ENCODE data around the gene DUSP10.

Gene DUSP10

DNA sequence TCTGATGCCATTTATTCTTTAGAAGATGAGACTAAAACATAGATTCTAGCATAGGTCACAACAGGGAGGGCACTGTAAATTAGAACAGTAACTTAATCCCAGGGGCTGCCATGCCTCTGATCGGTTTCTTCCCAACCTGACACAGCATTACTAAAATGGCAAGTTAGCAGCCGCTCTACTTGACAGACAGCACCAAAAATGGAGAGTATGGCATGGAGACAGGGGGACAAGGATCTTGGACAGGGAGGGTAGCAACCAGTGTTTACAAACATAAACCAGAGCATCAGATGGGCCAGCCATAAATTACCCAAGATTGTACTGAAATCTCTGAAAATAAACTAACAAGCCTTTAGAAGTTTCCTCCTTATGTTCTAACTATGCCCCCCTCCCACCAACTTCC lies 5.9 kb downstream of the DUSP10 start:
- no peak for TF ChIP-seq ZNF274 (IDR thresholded peaks at IDR 0.05; ENCODE audit: low read depth, low read length)
- H3K4me3 ChIP-seq (ENCODE audit: low read length): peak overlapping the region; percentile 54

DNA sequence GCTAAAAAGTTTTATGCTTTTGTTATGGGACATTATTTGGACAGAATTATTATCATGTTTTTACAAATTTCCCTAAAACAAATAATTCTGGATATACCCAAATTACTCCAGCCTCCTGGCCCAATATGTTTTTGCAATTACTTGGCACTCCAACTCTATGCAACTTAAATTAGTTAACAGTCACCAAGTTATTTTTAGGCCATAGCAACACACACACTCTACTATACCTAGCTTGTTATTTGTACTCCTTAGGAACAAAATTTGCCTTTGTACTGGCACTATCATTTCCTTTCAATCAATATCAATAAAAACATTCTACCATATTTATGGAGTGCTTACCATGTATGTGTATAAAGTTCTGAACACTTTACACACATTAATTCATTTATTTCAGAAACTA lies 7.7 kb downstream of the DUSP10 start:
- TF ChIP-seq ZNF274 (IDR thresholded peaks at IDR 0.05; ENCODE audit: low read depth, low read length): no peak
- H3K4me3 ChIP-seq (ENCODE audit: low read length): no peak overlapping the region; the same call in 1 of the 2 replicates

DNA sequence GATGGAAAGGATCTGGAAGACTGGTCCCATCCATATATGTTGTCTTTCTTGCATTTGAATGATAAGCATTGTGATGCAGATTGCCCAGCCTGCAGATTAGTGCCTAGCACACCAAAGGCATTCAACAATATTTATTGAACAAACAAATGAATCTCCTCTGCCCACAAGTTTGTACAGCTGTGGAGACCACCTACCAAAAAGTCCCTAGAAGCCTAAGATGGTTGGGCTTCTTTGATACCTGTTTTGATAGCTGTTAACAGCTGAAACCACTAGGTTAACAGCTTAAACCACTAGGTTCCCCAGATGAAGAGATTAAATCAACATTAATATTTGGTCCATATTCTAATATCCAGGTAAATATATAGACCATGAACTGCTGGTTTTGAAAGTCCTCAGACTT lies 9.8 kb downstream of the DUSP10 start:
- no peak for TF ChIP-seq ZNF274 (IDR thresholded peaks at IDR 0.05; ENCODE audit: low read depth, low read length)
- H3K4me3 ChIP-seq (ENCODE audit: low read length): no peak overlapping the region

DNA sequence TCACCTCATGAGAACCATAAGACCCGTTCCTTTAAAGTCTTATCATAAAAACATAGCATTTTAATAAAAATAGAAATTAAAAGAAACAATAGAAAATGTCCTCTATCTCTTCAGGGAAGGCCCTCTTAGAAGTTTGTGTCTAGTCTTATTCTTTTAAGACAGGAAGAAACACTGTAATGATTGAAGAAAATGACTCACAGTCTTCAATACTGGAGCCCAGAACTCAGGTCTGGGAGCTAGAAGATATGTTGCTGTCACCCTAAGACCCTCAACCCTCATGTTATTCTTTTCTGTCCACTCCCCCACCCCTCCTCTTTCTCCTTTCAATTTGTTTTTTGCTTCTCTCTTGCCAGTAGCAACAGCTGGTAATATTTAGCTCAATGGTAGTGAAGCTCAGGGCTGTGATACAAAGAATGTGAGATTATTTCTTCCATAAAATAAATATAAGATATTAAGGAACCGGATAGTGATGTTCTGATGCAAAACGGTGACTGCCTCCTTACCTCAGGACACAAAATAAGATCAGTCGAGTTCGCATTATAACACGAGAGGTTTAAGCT lies 12.0 kb downstream of the DUSP10 start:
- no peak overlapping the region for H3K4me3 ChIP-seq (ENCODE audit: low read length)
- no peak for TF ChIP-seq ZNF274 (IDR thresholded peaks at IDR 0.05; ENCODE audit: low read depth, low read length)

DNA sequence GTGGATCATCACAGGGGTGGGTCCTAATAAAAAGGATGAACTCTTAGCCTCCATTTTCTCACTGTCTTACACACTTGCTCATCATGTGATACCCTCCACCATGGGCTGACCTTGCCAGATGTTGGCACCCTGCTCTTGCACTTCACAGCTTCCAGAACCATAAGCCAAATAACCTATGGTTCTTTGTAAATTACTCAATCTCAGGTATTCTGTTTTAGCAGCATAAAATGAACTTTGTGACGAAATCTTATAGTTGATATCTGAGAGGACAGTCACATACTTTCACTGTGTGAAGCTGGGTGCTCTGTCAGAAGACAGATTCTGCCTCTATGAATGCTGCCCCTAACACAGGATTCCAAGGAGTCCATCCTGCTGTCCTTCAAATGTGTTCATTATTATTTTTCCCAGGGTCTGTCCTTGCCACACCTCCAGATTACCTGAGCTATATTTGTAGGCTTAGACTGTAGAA lies 13.8 kb downstream of the DUSP10 start:
- TF ChIP-seq ZNF274 (IDR thresholded peaks at IDR 0.05; ENCODE audit: low read depth, low read length): no peak
- H3K4me3 ChIP-seq (ENCODE audit: low read length): peak overlapping the region; percentile 42; the same call in 1 of the 2 replicates

DNA sequence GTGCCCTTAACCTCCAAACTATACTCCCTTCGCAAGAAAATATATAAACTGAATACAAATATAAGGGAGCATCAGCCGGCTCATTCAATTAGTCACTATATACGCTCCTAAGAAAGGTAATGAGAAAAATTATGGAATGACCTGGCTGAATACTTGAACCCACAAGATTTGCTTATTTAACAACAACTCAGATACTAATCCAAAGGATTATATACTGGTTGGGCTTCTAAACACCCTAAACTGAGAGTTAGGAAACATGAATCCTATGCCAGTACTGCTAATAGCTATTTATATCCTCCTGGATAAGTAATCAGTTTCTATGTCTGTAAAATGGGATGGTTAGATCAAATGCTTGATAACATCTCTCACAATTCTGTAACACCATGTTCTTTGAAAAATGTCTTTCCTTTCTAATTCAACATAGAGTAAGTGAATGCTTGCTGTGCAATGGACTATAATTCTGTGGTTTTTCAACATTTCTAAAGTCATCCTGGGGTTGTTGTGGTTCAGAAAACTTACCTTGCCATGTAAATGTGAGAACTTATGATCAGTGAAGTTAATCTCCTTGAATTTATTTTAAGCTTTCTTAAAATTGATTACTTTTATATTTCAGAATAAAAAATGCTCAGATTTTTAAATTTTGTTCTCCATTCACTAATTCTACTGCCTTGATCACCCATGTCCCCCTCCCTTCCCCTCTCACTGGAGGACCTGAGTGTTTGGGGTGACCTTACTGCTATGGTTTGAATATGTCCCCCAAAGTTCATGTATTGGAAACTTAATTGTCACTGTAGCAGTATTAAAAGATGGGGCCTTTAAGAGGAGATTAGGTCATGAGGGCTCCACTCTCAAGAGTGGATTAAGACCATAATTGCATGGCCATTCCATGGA lies 14.5 kb downstream of the DUSP10 start:
- H3K4me3 ChIP-seq (ENCODE audit: low read length): peak overlapping the region; percentile 42
- TF ChIP-seq ZNF274 (IDR thresholded peaks at IDR 0.05; ENCODE audit: low read depth, low read length): no peak

DNA sequence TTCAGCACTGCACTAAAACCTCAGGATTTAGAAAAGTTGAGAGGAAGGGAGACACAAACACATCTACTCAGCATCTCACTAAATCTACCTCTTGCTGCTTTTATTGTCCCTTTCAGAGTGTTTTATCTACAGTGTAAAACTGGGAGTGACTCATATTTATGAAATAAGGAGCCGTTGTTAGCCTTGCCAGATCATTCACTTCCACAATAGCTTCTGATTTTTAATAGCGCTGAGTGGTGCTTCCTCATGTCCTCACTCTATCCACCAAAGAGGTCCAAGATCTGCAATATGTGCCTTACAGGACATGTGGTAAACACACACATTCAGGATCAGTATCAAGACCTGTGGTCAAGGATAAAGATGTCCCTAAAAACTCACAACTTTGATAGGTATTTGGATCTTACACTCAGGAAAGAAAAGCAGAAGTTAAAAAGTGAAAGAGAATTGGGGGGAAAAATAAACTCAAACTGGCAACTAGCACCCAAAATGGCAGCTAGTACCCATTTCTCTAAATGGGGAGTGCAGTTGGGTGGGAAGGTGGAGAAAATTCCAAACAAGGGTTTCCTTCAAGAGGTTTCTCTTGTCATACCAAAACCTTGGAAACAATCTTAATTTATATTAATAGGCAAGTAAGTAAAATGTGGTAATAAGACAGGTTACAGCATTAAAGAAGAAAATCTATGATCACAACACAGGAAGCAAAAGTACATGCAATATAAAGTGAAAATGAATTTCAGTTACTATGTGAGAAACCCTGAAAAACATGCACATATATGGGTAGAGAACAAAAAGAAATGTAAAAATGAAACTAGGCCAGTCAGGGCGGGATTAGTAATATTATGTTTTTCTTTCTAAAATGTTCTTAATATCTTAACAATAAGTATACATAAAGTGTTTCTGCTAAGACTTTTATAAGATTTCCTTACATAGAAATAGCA lies 15.9 kb downstream of the DUSP10 start:
- peak overlapping the region; percentile 17 for H3K4me3 ChIP-seq (ENCODE audit: low read length)
- TF ChIP-seq ZNF274 (IDR thresholded peaks at IDR 0.05; ENCODE audit: low read depth, low read length): no peak

DNA sequence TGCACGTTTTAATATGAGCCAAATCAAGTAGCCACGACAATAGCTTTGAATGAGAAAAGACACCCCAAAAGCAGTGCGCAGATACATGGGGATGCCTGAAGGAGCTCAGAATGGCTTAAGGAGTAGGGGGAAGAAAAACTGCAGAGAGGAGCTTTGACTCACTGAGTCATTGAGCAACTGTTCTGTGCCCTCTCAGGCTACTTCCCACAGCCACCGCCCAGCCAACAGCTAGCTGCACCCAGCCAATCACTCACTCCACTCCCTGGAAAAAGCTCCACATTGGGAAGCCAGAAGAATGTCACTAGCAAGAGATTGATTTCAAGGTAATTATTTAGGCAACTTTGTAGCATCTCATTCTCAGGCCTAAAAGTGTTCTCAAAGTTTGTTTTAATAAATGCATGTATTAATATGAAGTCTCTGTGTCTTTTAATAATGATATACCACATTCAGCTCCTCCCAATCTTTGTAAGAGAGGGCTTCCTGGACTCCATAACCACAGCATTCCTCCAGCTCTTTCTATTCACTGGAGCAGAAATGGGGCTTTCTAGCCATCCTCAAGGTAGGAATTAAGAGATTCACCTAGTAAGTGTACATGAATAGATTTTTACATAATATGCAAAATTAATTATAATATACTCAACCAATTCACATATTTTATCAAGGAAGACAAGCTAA lies 16.8 kb downstream of the DUSP10 start:
- no peak for TF ChIP-seq ZNF274 (IDR thresholded peaks at IDR 0.05; ENCODE audit: low read depth, low read length)
- no peak overlapping the region for H3K4me3 ChIP-seq (ENCODE audit: low read length)

DNA sequence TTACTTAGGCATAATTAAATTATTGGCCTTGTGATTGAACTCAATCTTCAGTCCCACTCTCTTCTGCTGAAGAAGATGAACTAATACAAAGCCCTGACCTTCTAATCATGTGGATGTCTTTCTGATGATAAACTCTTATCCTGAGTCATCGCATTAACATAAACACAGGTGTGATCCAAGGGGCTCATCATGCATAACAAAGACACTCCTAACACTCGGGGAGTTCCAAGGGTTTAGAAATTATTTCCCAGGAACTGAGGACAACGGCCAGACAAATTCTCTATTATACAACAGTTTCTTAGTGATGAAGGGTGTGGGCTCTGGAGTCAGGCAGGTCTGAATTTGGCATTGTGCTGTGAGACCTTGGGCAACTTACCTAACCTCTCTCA lies 18.0 kb downstream of the DUSP10 start:
- H3K4me3 ChIP-seq (ENCODE audit: low read length): no peak overlapping the region
- TF ChIP-seq ZNF274 (IDR thresholded peaks at IDR 0.05; ENCODE audit: low read depth, low read length): no peak

DNA sequence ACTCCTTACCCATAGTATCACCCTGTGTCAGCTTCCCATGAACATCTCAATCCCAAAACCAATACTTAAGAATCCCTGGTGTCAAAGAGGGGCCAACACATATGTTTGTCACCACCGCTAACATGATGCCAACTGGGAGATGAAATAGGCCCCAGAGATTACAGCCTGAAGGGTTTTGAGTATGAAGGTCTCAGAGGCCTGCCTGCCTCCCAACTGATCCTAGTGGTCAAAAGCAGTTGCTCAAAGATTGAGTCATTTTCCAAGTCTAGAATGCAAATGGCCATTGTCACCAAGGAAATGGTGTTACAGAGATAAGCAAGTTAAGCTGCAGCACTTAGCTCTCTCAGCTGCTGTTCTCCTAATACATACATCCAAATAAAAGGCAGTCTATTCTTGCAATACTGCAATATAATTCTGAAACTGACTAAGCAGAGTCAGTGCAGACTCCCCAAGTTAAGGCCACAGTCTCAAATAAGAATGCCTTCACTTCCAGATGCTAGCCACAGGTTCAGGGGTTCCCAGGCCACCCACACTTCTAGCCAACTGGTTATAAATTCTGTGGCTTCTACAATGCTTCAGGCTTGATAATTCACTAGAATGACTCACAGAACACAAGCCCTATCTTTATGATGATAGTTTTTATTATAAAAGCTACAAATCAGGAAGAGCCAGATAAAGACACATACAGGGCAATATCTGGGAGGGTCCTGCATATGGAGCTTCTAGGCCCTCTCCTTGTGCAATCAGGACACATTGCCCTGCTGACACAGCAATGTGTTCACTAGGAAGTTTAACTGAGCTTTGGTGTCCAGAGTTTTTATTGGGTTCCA lies 18.7 kb downstream of the DUSP10 start:
- H3K4me3 ChIP-seq (ENCODE audit: low read length): no peak overlapping the region
- TF ChIP-seq ZNF274 (IDR thresholded peaks at IDR 0.05; ENCODE audit: low read depth, low read length): no peak

DNA sequence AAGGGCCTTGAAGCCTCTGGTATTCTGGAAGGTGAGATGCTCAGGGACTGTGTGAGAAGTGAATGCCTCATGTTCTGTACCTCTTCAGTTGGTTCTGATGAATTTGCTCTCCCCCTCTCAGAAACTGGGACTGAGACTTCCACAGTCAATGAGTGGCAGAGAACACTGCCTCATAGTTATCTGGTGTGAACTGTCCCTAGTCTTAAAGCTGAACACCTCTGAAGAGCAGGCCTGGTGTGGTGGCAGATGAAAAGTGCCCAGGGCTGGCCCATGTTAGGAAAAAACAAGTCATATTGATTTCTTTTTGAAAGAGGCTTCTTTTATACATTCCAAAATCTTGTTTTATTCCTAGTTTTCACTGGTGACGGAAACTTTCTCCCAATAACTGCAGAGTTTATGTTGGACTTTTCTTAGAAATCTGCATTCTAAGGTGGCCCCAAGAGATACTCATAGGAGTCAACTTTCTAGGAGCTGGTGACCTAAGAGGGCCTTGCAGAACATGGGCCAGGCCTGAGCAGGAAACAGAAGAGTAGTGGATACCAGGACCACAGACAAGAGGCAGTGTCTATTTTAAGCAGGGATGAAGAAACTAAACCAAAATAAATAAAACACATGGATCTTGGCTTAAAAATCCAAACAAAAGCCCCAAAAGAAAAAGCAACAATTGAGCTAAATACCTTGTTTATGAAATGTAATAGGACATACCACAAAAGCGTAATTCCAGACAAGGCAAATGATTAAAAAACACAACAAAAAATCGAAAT lies 19.5 kb downstream of the DUSP10 start:
- no peak overlapping the region for H3K4me3 ChIP-seq (ENCODE audit: low read length)
- no peak for TF ChIP-seq ZNF274 (IDR thresholded peaks at IDR 0.05; ENCODE audit: low read depth, low read length)

DNA sequence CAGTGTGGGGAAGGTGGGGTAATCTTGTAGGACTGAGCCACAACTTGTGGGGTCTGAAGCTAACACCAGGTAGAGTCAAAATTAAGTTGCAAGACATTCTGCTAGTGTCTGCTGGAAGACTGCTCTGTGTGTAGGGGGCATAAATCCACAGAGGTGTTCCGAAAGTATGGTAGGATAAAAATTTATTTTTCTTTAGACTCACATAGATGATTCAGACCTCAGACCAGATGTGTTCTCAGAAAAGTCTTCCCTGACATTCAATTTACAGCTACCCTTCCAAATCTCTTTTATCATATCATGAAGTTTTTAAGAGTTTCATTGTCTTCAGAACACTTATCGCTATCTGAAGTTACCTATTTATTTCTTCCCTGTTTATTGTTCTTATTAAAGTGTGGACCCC lies 21.3 kb downstream of the DUSP10 start:
- no peak overlapping the region for H3K4me3 ChIP-seq (ENCODE audit: low read length)
- no peak for TF ChIP-seq ZNF274 (IDR thresholded peaks at IDR 0.05; ENCODE audit: low read depth, low read length)

Data from GM08714 (cell line).